HepG2 (cell line): ENCODE results near the gene NLRC5. TPM values are rescaled to one million over a fixed set of nuclear protein-coding genes. Genes with fewer than 3 reads are reported as not detected.
A peak's percentile ranks its signal among the peaks of the same experiment; 100 is the strongest.

Experiments
- ATAC-seq: fragments of 200-7000 bp; cut with Tn5 transposase; 3 replicates; pipeline ENCODE4 v1.9.1; 2020; ENCODE audit warnings: mild to moderate bottlenecking, moderate library complexity
- BruUV-seq: library from RNA; stranded (reverse); fragments of 400-500 nt; replicated peaks from 2 replicates; lab custom pipeline; 2021; lab: Mats Ljungman, UMichigan
- CTCF ChIA-PET: fragments of 300-600 bp; formaldehyde crosslinking; extraction: SDS; loops from one replicate; lab custom pipeline; 2021; ENCODE audit warnings: low total read pairs, inconsistent platforms, low intra/inter-chr PET ratio; lab: Yijun Ruan, JAX
- POLR2A ChIA-PET: fragments of 350-600 bp; sonication (Branson Sonifier 250); formaldehyde crosslinking; loops from one replicate; lab custom pipeline; 2020; ENCODE audit warnings: antibody characterized with exemption, inconsistent platforms; lab: Yijun Ruan, JAX
- DNase-seq: peaks from one replicate; pipeline ENCODE4 v3.0.0-alpha.2; 2015; ENCODE audit warnings: low spot score
- FAIRE-seq: peaks from 3 replicates; lab custom pipeline; 2011; peaks lifted over from hg19 to GRCh38; lab: Jason Lieb, UNC
- H2AFZ ChIP-seq: one replicate; pipeline ENCODE4 v1.6.1; 2011; ENCODE audit warnings: low read length, inconsistent platforms
- H3K27ac ChIP-seq: fragments of 300-600 bp; 3 replicates; pipeline ENCODE4 v1.8.0; 2011; ENCODE audit warnings: mixed run types, mild to moderate bottlenecking, mixed read lengths, low read length, inconsistent platforms; ENCODE audit not compliant: insufficient read depth; ENCODE audit errors: extremely low read length
- H3K27me3 ChIP-seq, 2 experiments: fragments of 200-600 bp in 1 of 2; 2 replicates in 1 of 2; 3 replicates in 1 of 2; pipeline versions ENCODE4 v1.6.0 to v1.8.0; 2011; ENCODE audit warnings: low read length in 2 of 2, mild to moderate bottlenecking in 2 of 2, moderate library complexity in 2 of 2, inconsistent platforms in 1 of 2; ENCODE audit not compliant: insufficient read depth in 2 of 2, control insufficient read depth in 1 of 2
- H3K36me3 ChIP-seq, 2 experiments: fragments of 200-600 bp in 1 of 2; replicated peaks in 1 of 2; 2 replicates in 1 of 2; 3 replicates in 1 of 2; pipeline versions ENCODE4 v1.5.1 to v1.8.0; 2011; ENCODE audit warnings: low read length in 2 of 2, inconsistent platforms in 1 of 2; ENCODE audit not compliant: insufficient read depth in 2 of 2, control insufficient read depth in 1 of 2
- H3K4me1 ChIP-seq: 2 replicates; pipeline ENCODE4 v1.5.1; 2012; ENCODE audit warnings: low read length, inconsistent platforms; ENCODE audit not compliant: insufficient read depth
- H3K4me2 ChIP-seq: 2 replicates; pipeline ENCODE4 v1.6.0; 2011; ENCODE audit warnings: low read depth, low read length, inconsistent platforms
- H3K4me3 ChIP-seq, 3 experiments: fragments of 200-600 bp in 1 of 3; sonication (generic), shearing (Covaris generic) in 1 of 3; replicated peaks in 1 of 3; 2 replicates each; pipeline ENCODE4 v1.5.1; 2011 to 2016; ENCODE audit warnings: low read length in 3 of 3, inconsistent platforms in 2 of 3, low read depth in 2 of 3, mild to moderate bottlenecking in 2 of 3, control low read depth in 1 of 3, mixed read lengths in 1 of 3; ENCODE audit not compliant: insufficient read depth in 1 of 3
- H3K79me2 ChIP-seq: one replicate; pipeline ENCODE4 v1.6.1; 2011; ENCODE audit warnings: low read length, inconsistent platforms; ENCODE audit not compliant: insufficient read depth
- H3K9ac ChIP-seq: 2 replicates; pipeline ENCODE4 v1.6.0; 2011; ENCODE audit warnings: mild to moderate bottlenecking, low read depth, low read length, inconsistent platforms; ENCODE audit not compliant: insufficient read depth
- H3K9me3 ChIP-seq: 2 replicates; pipeline ENCODE4 v1.5.1; 2012; ENCODE audit warnings: mild to moderate bottlenecking, low read length
- H4K20me1 ChIP-seq: 2 replicates; pipeline ENCODE4 v1.6.0; 2011; ENCODE audit warnings: inconsistent platforms, mild to moderate bottlenecking, low read length, moderate library complexity; ENCODE audit not compliant: insufficient read depth
- ASH2L ChIP-seq: fragments of 300-600, 200-600 bp; sonication (generic); IDR thresholded peaks from 2 replicates; pipeline ENCODE4 v1.7.0; 2017; ENCODE audit warnings: low read depth, mild to moderate bottlenecking, moderate library complexity, mixed read lengths, low read length; ENCODE audit not compliant: insufficient read length
- ETS1 ChIP-seq: sonication (generic); formaldehyde crosslinking; IDR thresholded peaks from 2 replicates; pipeline ENCODE4 v1.4.0; 2020; ENCODE audit warnings: missing genetic modification reagents
- GPN1 ChIP-seq: sonication (generic); formaldehyde crosslinking; IDR thresholded peaks from 2 replicates; pipeline ENCODE4 v1.5.1; 2020; ENCODE audit warnings: missing genetic modification reagents, borderline replicate concordance
- HMGA1 ChIP-seq: sonication (generic); formaldehyde crosslinking; conservative IDR thresholded peaks from 2 replicates; pipeline ENCODE4 v1.4.0; 2020; ENCODE audit warnings: missing genetic modification reagents
- IRF1 ChIP-seq: sonication (generic); formaldehyde crosslinking; IDR thresholded peaks from 2 replicates; pipeline ENCODE4 v1.4.0; 2020; ENCODE audit warnings: low read depth, mild to moderate bottlenecking, missing genetic modification reagents
- MEF2D ChIP-seq: sonication (generic); formaldehyde crosslinking; IDR thresholded peaks from 2 replicates; pipeline ENCODE4 v1.5.1; 2020; ENCODE audit warnings: mild to moderate bottlenecking, missing genetic modification reagents
- RORA ChIP-seq: sonication (generic); formaldehyde crosslinking; IDR thresholded peaks from 2 replicates; pipeline ENCODE4 v1.5.0; 2020; ENCODE audit warnings: mild to moderate bottlenecking, missing genetic modification reagents, moderate library complexity
- SPEN ChIP-seq: sonication (generic); formaldehyde crosslinking; IDR thresholded peaks from 2 replicates; pipeline ENCODE4 v1.5.1; 2020; ENCODE audit warnings: low read depth, mild to moderate bottlenecking, missing genetic modification reagents
- ZBTB38 ChIP-seq: sonication (generic); formaldehyde crosslinking; IDR thresholded peaks from 2 replicates; pipeline ENCODE4 v1.5.1; 2020; ENCODE audit warnings: mild to moderate bottlenecking, missing genetic modification reagents
- ZFP36 ChIP-seq: fragments of 150-350 bp; IDR thresholded peaks from 2 replicates; pipeline ENCODE4 v1.6.1; 2018; ENCODE audit warnings: borderline replicate concordance, low read length, low read depth; ENCODE audit not compliant: partially characterized antibody
- ZFP82 ChIP-seq: sonication (generic); formaldehyde crosslinking; IDR thresholded peaks from 2 replicates; pipeline ENCODE4 v1.5.1; 2020; ENCODE audit warnings: mild to moderate bottlenecking, missing genetic modification reagents, borderline replicate concordance
- ZFY ChIP-seq: sonication (generic); formaldehyde crosslinking; IDR thresholded peaks from 2 replicates; pipeline ENCODE4 v1.4.0; 2020; ENCODE audit warnings: missing genetic modification reagents
- ZIK1 ChIP-seq: sonication (generic); formaldehyde crosslinking; IDR thresholded peaks from 2 replicates; pipeline ENCODE4 v1.5.0; 2020; ENCODE audit warnings: mild to moderate bottlenecking, low read depth, missing genetic modification reagents, borderline replicate concordance
- ZNF687 ChIP-seq: sonication (generic); formaldehyde crosslinking; IDR thresholded peaks from 2 replicates; pipeline ENCODE4 v1.5.1; 2020; ENCODE audit warnings: mild to moderate bottlenecking, missing genetic modification reagents, moderate library complexity
- ZNF747 ChIP-seq: sonication (generic); formaldehyde crosslinking; IDR thresholded peaks from 2 replicates; pipeline ENCODE4 v1.8.1; 2023; ENCODE audit warnings: missing genetic modification reagents, mild to moderate bottlenecking, borderline replicate concordance
- ZNF839 ChIP-seq: sonication (generic); formaldehyde crosslinking; IDR thresholded peaks from 2 replicates; pipeline ENCODE4 v1.4.0; 2020; ENCODE audit warnings: missing genetic modification reagents, mild to moderate bottlenecking, borderline replicate concordance
- WGBS: methylation state at CpG from one replicate; pipeline ENCODE4 v1.1.6; 2017; ENCODE audit warnings: low lambda C conversion rate; 5-methylcytosine and 5-hydroxymethylcytosine counted together
- in situ Hi-C: cut with HindIII; loops from 2 replicates; pipeline ENCODE4 v1.10.0; 2017; ENCODE audit warnings: low pct_unique_long_range_greater_than_20kb; ENCODE audit not compliant: extremely low pct_ligation_motif_present
- intact Hi-C: fragments of 100-400 bp; cut with micrococcal nuclease; formaldehyde crosslinking; loops from one replicate; pipeline ENCODE4 v1.10.0; 2022; ENCODE audit not compliant: unreplicated experiment
- polyA plus RNA-seq, 8 experiments: library from polyadenylated mRNA; depleted of rRNA in 3 of 8; stranded (reverse) in 7 of 8; unstranded in 1 of 8; fragments of >200 nt; fragmentation: Illumina TruSeq in 4 of 8; extraction: Trizol in 4 of 8; gene quantifications; 2 replicates each; pipeline versions ENCODE4 v1.2.1 to v1.2.3, GENCODE V29; 2011 to 2016; ENCODE audit warnings: low read depth in 4 of 8, missing spikeins in 1 of 8, mixed read lengths in 1 of 8; ENCODE audit not compliant: insufficient read depth in 1 of 8
- total RNA-seq, 5 experiments: library from RNA; depleted of rRNA; stranded (reverse); fragments of >200 nt; fragmentation: Illumina TruSeq; extraction: Trizol; gene quantifications; 2 replicates each; pipeline ENCODE4 v1.2.3, GENCODE V29; 2016; ENCODE audit warnings: low read depth in 1 of 5

NLRC5 gene
- total and polyA plus RNA-seq, 2 of the 13 experiments (the other 11 are each of a cell fraction or from before 2014, with no cell fraction given): 6.3 to 12.7 TPM

GRCh38 chr16:56965149-56966092 is 23.9 kb upstream of the NLRC5 start:
- Histone ChIP-seq H3K9me3 (no peaks in the 10 kb centered on the region), H3K27ac (peak overlapping the region; percentile 48), H4K20me1 (no peaks in the 10 kb centered on the region), H2AFZ (no peak overlapping the region), H3K9ac (no peak overlapping the region), H3K4me1 (peaks cover 74% of the 10 kb centered on the region), H3K36me3 (no peaks in the 10 kb centered on the region), H3K4me2 (no peak overlapping the region), H3K79me2 (no peaks in the 10 kb centered on the region), H3K4me3 (no peak overlapping the region), H3K27me3 (peaks cover 2 to 11% of the 10 kb centered on the region in 2 experiments; a peak in 2 of 5 replicates)
- POLR2A ChIA-PET: interaction anchor here (1.0 to 2.8 kb wide), 2 partner anchors 24 to 99 kb away, joined by 3 to 12 read pairs; partner anchors contain the start of gene NLRC5
- intact Hi-C loops (loop anchor here (2.0 kb wide), 1 partner anchor 21 kb away; no protein-coding TSS in a partner anchor), in situ Hi-C loops (no loop called here)
- WGBS: 63% methylated on average over 12 of the region's 12 CpGs
- CTCF ChIA-PET: interaction anchor here (0.8 to 2.7 kb wide), 5 partner anchors 14 to 202 kb away, joined by 3 to 38 read pairs (median 4); partner anchors contain the start of gene NLRC5
- FAIRE-seq (no peak), ATAC-seq (peak; percentile 4; the same call in 2 of the 3 replicates), DNase-seq (no peak)
- BruUV-seq: no TSS peak
- TF ChIP-seq ZIK1 (CRISPR knock-in tag) (no peak), RORA (0 out of 2 replicates have a peak, but pooled peaks have one; percentile 88), MEF2D (CRISPR knock-in tag) (0 out of 2 replicates have a peak, but pooled peaks have one; percentile 12), ZBTB38 (CRISPR knock-in tag) (peak; percentile 79), ZFP82 (CRISPR knock-in tag) (no peak), ZFY (CRISPR knock-in tag) (peak; percentile 28; the same call in 1 of the 2 replicates), ZNF687 (CRISPR knock-in tag) (peak; percentile 53), SPEN (no peak), HMGA1 (CRISPR knock-in tag) (no peak), ETS1 (CRISPR knock-in tag) (0 out of 2 replicates have a peak, but pooled peaks have one; percentile 16), ZNF747 (CRISPR knock-in tag) (no peak), ZNF839 (CRISPR knock-in tag) (no peak), ASH2L (peak; percentile 5), GPN1 (CRISPR knock-in tag) (no peak), IRF1 (no peak), ZFP36 (peak; percentile 17)
